GM18861 (cell line): ENCODE measurements around the gene COA1.
"Not testable (repeated sequence)": the region's sequence is repeated elsewhere in the genome, so short reads cannot be mapped to it uniquely, and the experiment has no call there.

Source experiments
- ATAC-seq: cut with Tn5 transposase; IDR thresholded peaks from one replicate; pipeline ENCODE4 v1.9.1; 2021; ENCODE audit not compliant: unreplicated experiment

Gene COA1

DNA sequence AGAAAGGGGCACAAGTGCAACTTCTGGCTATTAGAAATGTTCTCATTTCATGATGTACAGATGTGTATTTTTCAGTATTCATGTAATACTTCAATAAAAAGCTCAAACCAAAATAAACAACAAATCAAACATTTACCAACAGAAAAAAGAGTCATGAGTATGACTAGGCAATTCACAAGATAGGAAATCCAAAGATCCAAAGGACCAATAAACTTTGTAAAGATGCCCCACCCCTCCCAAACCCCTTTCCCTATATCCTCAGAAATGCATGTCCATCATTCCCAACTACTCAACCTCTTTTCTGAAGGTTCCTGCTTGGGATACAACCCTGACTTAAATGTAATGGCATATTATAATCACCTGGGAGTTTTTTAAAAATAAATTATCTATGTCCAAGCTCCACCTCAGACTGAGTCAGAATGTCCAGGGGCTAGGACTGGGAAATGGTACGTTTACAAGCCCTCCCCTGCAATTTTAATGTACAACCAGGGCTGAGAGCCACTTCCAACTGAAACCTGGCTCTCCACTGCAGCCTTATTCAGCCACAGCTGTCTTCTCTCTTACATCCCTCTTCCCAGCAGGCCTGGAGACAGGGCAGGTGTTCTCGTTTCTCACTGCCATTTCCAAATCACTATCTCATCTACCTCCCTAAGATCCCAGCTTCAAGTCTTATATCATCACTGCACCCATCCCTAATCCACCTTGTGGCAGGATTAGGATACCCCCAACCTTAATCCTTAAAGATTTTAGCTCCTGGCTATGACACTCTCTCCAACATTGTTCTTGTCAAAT, 36.5 kb downstream of the COA1 start:
- no peak for ATAC-seq

DNA sequence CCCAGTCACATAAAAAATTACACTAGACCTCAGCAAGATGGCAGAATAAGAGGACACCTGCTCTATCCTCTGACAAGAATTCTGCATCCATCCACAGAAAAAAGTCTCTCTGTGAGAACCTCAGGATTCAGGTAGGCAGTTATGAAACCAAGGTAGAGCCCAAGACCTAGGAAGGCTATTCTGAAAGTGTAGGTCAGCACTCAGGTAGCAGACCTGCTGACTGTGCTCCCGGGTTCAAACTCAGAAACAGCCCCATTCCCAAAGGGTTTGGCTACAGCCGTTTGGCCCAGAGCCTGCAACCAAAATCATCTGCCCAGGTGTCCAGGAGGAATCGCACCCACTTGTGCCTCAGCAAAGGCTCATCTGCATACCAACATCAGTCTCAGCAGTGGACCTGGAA, 37.7 kb downstream of the COA1 start:
- no peak for ATAC-seq

DNA sequence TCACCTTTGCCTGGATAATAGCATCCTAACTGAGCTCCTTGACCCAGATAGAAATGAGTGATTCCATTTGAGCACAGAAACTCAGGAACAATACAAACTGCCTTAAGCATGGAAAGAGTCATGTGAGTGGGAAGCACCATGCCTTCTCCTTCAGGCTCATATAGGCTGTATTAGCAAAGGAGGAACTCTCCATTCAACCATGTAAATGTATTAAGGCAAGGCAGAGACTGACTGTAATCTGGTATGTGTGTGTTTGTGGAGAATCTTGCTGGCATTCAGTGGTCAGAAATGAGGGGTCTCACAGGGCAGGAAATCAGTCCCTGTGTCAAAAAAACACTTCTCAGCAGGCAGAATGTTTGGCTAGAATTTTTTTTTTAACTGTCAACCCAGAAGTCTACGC, 40.2 kb downstream of the COA1 start:
- no peak for ATAC-seq

DNA sequence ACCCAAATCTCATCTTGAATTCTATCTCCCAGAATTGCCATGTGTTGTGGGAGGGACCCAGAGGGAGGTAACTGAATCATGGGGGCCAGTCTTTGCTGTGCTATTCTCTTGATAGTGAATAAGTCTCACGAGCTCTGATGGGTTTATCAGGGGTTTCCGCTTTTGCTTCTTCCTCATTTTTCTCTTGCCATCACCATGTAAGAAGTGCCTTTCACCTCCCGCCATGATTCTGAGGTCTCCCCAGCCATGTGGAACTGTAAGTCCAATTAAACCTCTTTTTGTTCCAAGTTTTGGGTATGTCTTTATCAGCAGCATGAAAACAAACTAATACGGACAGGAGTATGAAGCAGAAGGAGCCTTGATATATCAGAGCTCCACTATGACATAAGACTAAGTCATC, 41.5 kb downstream of the COA1 start:
- not testable (repeated sequence) for ATAC-seq

DNA sequence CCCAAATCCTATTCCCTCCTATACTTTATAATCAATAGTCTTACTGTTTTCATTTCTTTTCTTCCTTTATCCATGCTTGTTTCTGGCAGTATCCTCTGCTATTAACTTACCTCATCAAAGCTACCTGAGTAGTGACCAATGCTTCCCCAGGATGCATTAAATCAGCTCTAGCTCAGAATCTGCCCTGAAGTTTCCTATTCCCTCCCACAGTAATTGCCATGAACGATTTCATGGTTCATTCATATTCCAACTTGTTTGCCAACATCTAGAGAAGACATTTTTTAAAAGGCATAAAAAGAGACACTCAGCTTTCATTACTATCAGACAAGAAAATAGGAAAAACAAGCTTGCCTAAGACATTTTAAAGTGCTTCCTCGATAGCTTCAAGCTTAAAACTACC, 42.3 kb downstream of the COA1 start:
- no peak for ATAC-seq

DNA sequence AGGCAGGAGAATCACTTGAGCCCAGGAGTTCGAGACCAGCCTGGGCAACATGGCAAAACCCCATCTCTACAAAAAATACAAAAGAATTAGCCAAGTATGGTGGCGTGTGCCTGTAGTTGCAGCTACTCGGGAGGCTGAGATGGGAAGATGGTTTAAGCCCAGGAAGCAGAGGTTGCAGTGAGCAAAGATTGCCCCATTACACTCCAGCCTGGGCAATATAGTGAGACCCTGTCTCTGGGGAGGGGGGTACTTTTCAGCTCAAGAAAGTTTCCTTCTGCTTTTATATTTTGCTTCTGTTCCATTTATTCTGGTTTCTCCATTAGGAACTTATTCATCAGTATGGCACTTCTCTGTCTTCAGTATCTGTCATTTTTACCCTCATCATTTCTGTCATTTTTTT, 48.6 kb downstream of the COA1 start:
- no peak for ATAC-seq

DNA sequence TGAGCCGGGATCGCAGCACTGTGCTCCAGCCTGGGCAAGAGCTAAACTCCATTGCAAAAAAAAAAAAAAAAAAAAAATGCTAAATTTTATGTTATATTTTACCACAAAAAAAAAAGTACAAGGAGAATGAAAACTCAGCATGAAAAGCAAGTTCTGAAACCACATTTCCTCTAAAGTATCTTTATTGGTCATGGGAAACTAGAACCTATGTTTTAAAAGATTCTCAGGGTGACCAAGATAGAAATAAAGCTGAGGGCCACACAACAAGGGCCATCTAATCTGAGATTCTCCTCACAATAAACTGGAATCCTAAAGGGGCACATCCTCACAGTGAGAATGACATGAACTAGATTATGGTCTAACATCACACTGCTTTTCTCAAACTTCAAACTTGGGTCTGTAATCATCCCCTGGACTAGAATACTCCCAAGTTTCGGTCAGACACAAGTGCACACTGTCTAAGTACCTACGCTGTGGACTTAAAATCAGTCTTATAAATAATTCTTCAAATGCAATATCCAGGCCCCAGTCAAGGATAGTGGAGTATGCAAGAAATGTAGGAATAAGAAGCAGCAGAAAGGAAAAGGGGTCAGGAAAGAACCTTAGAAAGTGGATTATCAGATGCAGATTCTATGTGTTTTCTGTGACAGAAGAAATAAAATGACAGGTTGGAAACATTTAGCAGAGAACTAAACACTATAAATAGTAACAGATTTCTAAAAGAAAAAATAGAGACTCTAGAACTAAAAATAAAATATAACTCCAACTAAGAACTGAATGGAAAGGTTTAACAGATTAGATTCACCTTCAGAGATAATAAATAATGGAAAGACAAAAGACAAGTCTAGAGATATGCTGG, 49.9 kb downstream of the COA1 start:
- ATAC-seq, result no peak

DNA sequence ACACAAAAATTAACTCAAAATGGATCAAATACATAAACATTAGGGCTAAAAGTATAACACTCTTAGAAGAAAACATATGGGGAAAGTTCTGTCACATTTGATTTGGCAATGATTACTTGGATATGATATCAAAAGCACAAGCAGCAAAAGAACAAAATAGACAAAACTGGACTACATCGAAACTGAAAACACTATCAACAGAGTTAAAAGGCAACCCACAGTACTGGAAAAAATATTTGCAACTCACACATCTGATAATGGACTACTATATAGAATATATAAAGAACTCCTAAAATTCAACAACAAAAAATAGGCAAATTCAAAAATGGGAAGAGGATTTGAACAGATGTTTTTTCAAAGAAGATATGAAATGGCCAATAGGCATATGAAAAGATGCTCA, 51.0 kb downstream of the COA1 start:
- no peak for ATAC-seq

DNA sequence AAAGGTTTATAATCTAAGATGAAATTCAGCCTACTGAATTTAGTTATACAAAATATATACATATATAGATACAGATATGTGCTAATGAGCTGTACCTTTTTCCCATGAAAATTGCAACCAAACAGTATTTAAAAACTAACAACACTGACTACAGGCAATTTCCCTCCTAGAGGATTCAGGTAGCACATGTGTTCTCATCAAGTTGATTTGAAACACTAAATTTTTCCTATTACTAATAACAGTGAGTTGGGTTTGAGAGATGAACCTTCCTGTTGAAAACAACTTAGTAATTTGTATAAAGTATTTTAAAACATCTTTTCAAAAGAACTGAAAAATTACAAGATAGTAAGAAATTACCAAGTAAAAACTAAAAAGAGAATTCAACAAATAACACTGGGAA, 51.5 kb downstream of the COA1 start:
- ATAC-seq, result no peak

DNA sequence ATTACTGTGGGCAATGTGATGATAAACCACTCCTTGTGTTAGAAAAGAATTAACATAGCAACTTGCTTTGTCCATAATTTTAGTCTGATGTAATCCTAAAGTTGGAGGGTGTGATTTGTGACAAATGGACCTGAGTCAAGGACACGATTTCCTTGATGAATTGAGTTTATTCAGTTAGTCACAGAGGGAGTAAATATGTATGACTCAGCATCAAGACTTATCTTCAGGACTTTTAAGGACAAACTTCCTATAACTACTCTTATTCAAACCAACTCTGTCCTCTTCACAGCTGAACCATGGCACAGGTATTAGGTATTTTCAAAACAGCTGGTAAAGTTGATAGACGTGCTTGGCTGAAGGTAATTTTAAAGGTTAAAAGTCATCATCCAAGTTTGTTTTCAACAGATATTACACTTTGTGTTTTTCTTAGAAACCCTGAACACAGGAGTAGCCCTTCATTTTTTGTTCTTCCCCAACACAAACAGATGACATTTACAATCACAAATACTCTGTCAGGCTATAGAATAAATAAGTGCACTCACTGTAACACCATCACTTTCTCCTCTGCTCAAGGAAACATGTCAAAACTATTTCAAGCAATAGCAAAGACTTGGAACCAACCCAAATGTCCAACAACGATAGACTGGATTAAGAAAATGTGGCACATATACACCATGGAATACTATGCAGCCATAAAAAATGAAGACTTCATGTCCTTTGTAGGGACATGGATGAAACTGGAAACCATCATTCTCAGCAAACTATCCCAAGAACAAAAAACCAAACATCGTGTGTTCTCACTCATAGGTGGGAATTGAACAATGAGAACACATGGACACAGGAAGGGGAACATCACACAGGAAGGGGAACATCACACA, 54.5 kb downstream of the COA1 start:
- ATAC-seq, result no peak

DNA sequence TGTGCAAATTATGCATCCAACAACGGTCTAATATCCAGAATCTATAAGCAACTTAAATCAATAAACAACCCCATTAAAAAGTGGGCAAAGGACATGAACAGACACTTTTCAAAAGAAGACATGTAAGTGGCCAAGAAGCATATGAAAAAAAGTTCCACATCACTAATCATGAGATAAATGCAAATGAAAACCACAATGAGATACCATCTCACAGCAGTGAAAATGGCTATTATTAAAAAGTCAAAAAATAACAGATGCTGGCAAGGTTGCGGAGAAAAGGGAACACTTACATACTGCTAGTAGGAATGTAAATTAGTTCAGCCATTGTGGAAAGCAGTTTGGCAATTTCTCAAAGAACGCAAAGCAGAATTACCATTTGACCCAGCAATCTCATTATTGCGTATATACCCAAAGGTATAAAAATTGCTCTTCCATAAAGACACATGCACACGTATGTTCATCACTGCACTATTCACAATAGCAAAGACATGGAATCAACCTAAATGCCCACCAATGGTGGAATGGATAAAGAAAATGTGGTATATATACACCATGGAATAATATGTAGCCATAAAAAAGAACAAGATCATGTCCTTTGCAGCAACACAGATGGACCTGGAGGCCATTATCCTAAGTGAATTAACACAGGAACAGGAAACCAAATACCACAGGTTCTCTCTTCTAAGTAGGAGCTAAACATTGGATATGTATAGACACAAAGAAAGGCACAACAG, 55.9 kb downstream of the COA1 start:
- ATAC-seq, result not testable (repeated sequence)

DNA sequence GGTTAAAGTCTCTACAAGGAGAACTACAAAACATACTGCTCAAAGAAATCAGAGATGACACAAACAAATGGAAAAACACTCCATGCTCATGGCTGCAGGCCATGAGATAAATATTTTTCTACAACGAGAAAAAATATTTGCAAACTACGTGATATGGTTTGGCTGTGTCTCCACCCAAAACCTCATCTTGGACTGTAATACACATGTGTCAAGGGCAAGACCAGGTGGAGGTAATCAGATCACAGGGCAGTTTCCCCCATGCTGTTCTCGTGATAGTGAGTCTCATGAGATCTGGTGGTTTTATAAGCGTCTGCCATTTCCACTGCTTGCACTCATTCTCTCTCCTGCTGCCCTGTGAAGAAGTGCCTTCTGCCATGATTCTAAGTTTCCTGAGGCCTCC, 57.8 kb downstream of the COA1 start:
- ATAC-seq, result no peak

DNA sequence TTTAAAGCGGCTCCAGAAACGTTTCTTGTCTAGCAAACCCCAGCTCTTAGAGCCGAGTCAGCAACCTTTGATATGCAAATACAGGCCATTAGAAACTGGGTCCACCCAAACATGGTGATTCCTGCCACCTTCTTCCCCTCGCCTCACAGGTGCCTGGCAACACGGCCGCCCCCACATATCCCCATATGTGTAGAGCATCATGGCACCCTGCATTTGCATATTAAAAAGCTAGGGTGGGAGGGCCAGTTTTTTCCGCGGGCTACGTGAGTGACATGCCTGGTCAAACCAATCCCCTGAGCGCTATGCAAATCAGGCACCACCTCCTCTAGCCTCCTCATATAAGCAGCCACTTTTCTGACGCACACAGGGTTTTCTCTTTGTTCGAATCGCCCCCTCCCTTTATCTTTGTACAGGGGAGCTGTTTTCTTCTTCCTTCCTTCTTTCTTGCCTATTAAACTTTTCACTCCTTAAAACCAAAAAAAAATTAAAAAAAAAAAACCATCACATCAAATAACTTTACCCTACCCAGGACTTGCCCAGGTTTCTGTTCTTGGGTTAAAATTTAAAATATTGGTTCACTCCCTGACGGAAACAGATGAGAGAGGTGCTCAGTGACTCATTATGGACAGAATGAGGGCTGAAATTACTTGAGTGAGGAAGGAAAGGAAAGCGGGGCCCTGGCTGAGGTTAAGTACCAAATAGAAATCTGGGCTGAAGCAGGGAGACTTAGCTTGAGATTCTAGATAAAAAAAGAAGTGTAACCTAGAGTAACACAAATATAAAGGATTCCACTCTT, 59.8 kb downstream of the COA1 start:
- no peak for ATAC-seq

DNA sequence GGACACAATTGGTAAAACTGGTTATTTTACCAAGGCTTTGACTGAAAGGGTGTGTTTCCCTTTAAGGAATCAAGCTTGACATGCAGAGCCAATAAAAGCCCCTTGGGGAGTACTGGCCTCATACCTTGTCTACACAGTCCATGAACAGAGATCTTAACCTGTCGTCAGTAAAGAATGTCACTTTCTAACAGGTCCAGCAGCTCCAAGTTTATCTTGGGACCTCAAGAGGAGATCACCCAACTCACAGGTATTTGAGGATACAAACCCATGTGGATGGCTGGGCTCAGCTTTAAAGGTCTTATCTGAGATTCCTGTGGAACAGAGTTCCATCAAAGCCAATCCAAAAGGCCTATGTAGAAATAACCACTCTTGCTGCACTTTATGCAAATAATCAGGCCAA, 61.3 kb downstream of the COA1 start:
- ATAC-seq, result no peak

DNA sequence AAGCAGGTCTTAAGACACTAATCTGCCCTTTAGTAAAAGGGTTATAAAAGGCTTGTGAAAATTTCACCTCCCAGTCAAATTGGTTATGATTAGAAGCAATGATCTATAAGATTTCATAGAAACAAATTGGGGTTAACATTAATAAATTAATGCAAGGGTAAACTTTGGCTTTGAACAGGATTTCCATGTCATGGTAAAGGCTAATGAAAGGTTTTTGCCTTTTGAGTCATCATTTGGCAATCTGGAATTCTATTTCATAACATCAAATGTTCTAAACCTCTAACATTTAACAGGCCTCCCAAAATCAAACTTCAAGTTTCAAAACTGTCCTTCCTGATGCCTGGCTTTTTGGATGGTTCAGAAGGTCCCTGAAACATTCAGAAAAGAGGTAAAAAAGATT, 62.4 kb downstream of the COA1 start:
- no peak for ATAC-seq

DNA sequence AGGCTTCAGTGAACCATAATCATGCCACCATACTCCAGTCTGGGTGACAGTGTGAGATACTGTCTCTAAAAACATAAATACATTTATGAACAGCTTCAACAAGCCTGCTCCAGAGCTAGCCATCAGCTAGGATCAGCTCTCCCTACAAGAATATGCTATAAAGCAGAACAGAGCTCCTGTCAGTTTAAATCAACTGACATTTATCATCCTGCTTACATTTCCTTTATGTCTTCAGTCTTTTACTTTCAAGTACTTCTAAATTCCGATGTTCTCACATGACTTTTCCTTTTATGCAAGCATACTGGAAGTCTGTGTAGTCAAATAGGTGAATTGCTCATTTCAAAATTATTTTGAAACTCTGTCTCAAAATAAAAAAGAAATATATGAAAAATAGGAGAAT, 64.6 kb downstream of the COA1 start:
- ATAC-seq, result no peak

DNA sequence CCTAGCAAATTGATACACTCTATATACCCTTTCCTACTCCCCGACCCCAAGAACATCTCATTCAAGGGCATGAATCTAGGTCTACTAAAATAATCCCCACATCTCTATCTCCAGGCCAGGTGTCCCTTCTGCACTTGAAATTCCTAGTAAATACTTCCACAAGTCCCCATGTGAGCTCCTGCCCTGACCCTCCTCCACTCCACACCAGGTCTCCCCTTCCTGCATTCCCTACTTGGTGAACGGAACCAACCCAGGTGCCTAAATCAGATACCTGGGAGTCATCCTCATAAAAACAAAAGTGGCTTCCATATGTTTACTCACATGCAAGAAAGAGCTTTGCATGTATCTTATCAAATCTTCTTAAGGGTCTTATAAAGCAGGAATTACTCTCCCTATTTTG, 69.2 kb downstream of the COA1 start:
- no peak for ATAC-seq

DNA sequence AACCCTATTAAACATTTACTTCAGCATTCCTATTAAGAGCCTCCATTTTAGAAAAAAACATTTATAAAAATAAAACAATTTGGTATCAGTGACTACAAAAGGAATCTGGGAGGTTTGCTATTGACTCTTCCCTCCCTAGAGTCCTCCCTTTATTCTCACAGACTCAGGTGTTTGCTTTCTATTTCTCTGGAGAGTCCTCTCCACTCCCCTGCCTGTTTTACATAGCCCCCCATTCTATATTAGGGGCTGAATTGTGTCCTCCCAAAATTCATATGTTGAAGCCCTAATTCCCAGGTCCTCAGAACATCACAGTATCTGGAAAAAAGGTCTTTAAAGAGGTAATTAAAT, 69.8 kb downstream of the COA1 start:
- no peak for ATAC-seq

DNA sequence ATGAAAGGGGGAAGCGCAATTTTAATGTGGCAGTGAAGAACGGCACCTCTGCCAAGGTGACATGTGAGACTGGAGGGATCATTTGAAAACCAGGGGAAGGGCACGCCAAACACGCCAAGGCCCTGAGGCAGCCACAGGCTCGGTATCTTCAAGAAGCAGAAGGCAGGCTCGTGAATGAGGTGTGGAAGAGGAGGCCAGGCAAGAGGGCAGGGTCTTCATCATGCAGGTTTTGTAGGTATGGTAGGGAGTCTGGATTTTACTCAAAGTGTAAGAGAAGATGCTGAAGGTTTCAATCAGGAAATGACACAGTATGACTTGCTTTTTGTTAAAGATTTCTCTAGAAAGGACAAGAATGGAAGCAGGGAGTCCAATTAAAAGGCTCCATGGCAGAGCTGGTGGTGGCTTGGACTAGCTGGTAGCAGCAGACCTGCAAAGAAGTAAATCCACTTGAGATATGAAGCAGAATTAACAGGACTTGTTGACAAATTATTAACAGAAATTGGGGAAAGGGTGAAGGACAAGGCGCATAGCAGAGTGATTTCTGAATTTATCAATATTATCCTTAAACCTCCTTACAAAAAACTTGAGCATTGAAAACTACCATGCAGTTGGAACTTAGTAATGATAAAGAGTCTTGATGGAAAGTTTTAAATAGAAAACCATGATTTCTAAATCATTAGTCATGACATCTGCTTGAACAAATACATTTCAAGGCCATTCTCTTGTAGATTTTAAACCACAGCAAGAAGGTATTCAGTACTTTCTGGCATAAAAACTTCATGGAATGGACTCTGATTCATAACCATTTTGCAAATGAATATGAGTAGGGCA, 70.4 kb downstream of the COA1 start:
- peak; percentile 77 for ATAC-seq
